Left ventricle myocardium inferior (tissue), 1 donor: Measurements from ENCODE around the gene PPP6R3. TPM values are rescaled to one million over a fixed set of nuclear protein-coding genes. Genes with fewer than 3 reads are reported as not detected.
"Not testable (repeated sequence)": the region's sequence is repeated elsewhere in the genome, so short reads cannot be mapped to it uniquely, and the experiment has no call there.

Experiments
- DNase-seq: peaks from one replicate; pipeline ENCODE4 v3.0.0-alpha.2; 2020
- H3K27ac ChIP-seq: fragments of 200-600 bp; replicated peaks from 2 replicates; pipeline ENCODE4 v1.8.0; 2021
- H3K27me3 ChIP-seq: fragments of 200-600 bp; 2 replicates; pipeline ENCODE4 v1.8.0; 2021; ENCODE audit warnings: low read depth
- H3K36me3 ChIP-seq: fragments of 200-600 bp; 2 replicates; pipeline ENCODE4 v1.8.0; 2021
- H3K4me1 ChIP-seq: fragments of 200-600 bp; 2 replicates; pipeline ENCODE4 v1.8.0; 2021
- H3K4me3 ChIP-seq: fragments of 200-600 bp; 2 replicates; pipeline ENCODE4 v1.8.0; 2021; ENCODE audit warnings: mild to moderate bottlenecking, moderate library complexity
- H3K9me3 ChIP-seq: fragments of 200-600 bp; replicated peaks from 2 replicates; pipeline ENCODE4 v1.8.0; 2021
- intact Hi-C: fragments of 100-400 bp; cut with micrococcal nuclease; formaldehyde crosslinking; loops from one replicate; pipeline ENCODE4 v1.11.0; 2022
- total RNA-seq: library from RNA; stranded (reverse); fragmentation: NEBNext Ultra II Directional; extraction: Animal tissue kit (Norgen Biotek cat#: 25700); gene quantifications from one replicate; pipeline ENCODE4 v1.2.1, GENCODE V29; 2021
- TF ChIP-seq, protein P1 (sequence below): fragments of 200-600 bp; IDR thresholded peaks from 2 replicates; pipeline ENCODE4 v1.8.0; 2021; ENCODE audit warnings: antibody characterized with exemption, mild to moderate bottlenecking, borderline replicate concordance
- donor health status: DM: no; HTN: yes; CAD: no; lungs with severe emphysema.

PPP6R3 gene
- total RNA-seq, 1 donor from 2014 or later, result 78.8 TPM

- Histone ChIP-seq H3K27me3 (no peaks in the 10 kb centered on the region), H3K4me1 (peaks cover 17% of the 10 kb centered on the region), H3K27ac (no peak overlapping the region), H3K4me3 (no peak overlapping the region), H3K36me3 (peaks cover 52% of the 10 kb centered on the region), H3K9me3 (no peaks in the 10 kb centered on the region)
- intact Hi-C loops, result loop anchor here (10.0 kb wide), 1 partner anchor 191 kb away; no protein-coding TSS in a partner anchor
- DNase-seq, result no peak
- TF ChIP-seq, protein P1, sequence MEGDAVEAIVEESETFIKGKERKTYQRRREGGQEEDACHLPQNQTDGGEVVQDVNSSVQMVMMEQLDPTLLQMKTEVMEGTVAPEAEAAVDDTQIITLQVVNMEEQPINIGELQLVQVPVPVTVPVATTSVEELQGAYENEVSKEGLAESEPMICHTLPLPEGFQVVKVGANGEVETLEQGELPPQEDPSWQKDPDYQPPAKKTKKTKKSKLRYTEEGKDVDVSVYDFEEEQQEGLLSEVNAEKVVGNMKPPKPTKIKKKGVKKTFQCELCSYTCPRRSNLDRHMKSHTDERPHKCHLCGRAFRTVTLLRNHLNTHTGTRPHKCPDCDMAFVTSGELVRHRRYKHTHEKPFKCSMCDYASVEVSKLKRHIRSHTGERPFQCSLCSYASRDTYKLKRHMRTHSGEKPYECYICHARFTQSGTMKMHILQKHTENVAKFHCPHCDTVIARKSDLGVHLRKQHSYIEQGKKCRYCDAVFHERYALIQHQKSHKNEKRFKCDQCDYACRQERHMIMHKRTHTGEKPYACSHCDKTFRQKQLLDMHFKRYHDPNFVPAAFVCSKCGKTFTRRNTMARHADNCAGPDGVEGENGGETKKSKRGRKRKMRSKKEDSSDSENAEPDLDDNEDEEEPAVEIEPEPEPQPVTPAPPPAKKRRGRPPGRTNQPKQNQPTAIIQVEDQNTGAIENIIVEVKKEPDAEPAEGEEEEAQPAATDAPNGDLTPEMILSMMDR, result no peak
Measured at GRCh38 chr11:68446046-68446725, 14.4 kb upstream of the PPP6R3 start.

- H3K36me3 ChIP-seq, result peaks cover 42% of the 10 kb centered on the region
- intact Hi-C loops, result loop anchor here (10.0 kb wide), 1 partner anchor 192 kb away; no protein-coding TSS in a partner anchor
- peak overlapping the region; percentile 20 for H3K27ac ChIP-seq
- no peaks in the 10 kb centered on the region for H3K9me3 ChIP-seq
- no peaks in the 10 kb centered on the region for H3K27me3 ChIP-seq
- peak; percentile 78 for DNase-seq
- peaks cover 15% of the 10 kb centered on the region for H3K4me1 ChIP-seq
- TF ChIP-seq, protein P1, result peak; percentile 97
- no peak overlapping the region for H3K4me3 ChIP-seq
Measured at GRCh38 chr11:68447015-68447801, 13.3 kb upstream of the PPP6R3 start.

DNA sequence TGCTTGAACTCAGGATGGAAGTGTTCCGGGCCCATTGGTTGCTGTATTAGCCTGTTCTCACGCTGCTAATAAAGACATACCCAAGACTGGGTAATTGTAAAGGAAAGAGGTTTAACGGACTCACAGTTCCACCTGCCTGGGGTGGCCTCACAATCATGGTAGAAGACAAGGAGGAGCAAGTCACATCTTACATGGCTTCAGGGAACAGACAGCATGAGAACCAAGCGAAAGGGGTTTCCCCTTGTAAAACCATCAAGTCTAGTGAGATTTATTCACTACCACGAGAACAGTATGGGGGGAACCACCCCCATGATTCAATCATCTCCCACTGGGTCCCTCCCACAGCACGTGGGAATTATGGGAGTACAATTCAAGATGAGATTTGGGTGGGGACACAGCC, 12.6 kb upstream of the PPP6R3 start:
- H3K36me3 ChIP-seq, result peaks cover 35% of the 10 kb centered on the region
- H3K4me1 ChIP-seq, result peaks cover 15% of the 10 kb centered on the region
- H3K27me3 ChIP-seq, DNase-seq, H3K27ac ChIP-seq, H3K4me3 ChIP-seq, H3K9me3 ChIP-seq: not testable (repeated sequence)
- intact Hi-C loops, result loop anchor here (10.0 kb wide), 1 partner anchor 193 kb away; no protein-coding TSS in a partner anchor

DNA sequence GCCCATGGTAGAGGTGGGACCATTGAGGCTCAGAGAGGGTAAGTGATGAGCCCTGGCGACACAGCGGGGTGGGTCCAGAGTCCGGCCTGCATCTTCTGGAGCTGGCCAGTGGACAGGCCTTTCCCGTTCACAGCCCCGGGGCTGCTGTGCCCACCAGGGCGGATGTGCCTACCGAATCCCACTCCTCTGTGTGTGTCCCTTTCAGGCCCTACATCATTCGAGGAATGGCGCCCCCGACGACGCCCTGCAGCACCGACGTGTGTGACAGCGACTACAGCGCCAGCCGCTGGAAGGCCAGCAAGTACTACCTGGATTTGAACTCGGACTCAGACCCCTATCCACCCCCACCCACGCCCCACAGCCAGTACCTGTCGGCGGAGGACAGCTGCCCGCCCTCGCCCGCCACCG, 11.9 kb upstream of the PPP6R3 start:
- Histone ChIP-seq H3K9me3 (no peaks in the 10 kb centered on the region), H3K4me1 (peaks cover 15% of the 10 kb centered on the region), H3K36me3 (peaks cover 33% of the 10 kb centered on the region), H3K27me3 (no peaks in the 10 kb centered on the region), H3K4me3 (no peak overlapping the region), H3K27ac (no peak overlapping the region)
- intact Hi-C loops, result loop anchor here (10.0 kb wide), 1 partner anchor 194 kb away; no protein-coding TSS in a partner anchor
- DNase-seq, result no peak
- TF ChIP-seq, protein P1, result no peak

- Histone ChIP-seq H3K4me1 (peaks cover 10% of the 10 kb centered on the region), H3K36me3 (peaks cover 33% of the 10 kb centered on the region), H3K27me3 (no peaks in the 10 kb centered on the region), H3K9me3 (no peaks in the 10 kb centered on the region), H3K27ac (no peak overlapping the region), H3K4me3 (no peak overlapping the region)
- DNase-seq, result no peak
- intact Hi-C loops, result loop anchor here (10.0 kb wide), 1 partner anchor 195 kb away; no protein-coding TSS in a partner anchor
- TF ChIP-seq, protein P1, result no peak
Measured at GRCh38 chr11:68449951-68450350, 10.6 kb upstream of the PPP6R3 start.

DNA sequence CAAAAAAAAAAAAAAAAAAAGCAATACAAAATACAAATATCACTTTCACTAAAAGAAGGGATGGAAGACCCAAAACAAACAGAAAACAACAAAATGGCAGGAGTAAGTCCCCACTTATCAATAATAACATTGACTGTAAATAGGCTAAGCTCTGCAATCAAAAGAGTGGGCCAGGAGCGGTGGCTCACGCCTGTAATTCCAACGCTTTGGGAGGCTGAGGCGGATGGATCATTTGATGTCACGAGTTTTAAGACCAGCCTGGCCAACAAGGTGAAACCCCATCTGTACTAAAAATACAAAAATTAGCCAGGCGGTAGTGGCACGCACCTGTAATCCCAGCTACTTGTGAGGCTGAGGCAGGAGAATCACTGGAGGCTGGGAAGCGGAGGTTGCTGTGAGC, 9.8 kb upstream of the PPP6R3 start:
- TF ChIP-seq, protein P1, result no peak
- Histone ChIP-seq H3K4me3 (no peak overlapping the region), H3K27ac (no peak overlapping the region), H3K4me1 (peaks cover 10% of the 10 kb centered on the region), H3K9me3 (no peaks in the 10 kb centered on the region), H3K27me3 (no peaks in the 10 kb centered on the region), H3K36me3 (peaks cover 32% of the 10 kb centered on the region)
- DNase-seq, result no peak
- intact Hi-C loops, result no loop called here
